Stimulated activated CD8-positive, alpha-beta memory T cell treated with anti-CD3 and anti-CD28 coated beads, Interleukin-2, amount 100 ng/mL, for 48 hours (primary cell): ENCODE measurements around the gene PDCD1.
"Not testable (repeated sequence)": the region's sequence is repeated elsewhere in the genome, so short reads cannot be mapped to it uniquely, and the experiment has no call there.

Experiments used
- DNase-seq, 2 donors: peaks; one replicate each; pipeline ENCODE4 v3.0.0-alpha.2; 2020; ENCODE audit warnings: low read depth in 2 of 2

Gene PDCD1

GRCh38 chr2:241834527-241835210 lies 24.0 kb downstream of the PDCD1 start:
- no peak for DNase-seq

- DNase-seq, result not testable (repeated sequence)
Measured at GRCh38 chr2:241833756-241834526, 24.8 kb downstream of the PDCD1 start.

- no peak for DNase-seq
Measured at GRCh38 chr2:241833101-241833663, 25.5 kb downstream of the PDCD1 start.

GRCh38 chr2:241827394-241827793 lies 31.3 kb downstream of the PDCD1 start:
- DNase-seq, result no peak

- not testable (repeated sequence) for DNase-seq
Measured at GRCh38 chr2:241823531-241824437, 34.9 kb downstream of the PDCD1 start.

- no peak for DNase-seq
Measured at GRCh38 chr2:241822264-241822623, 36.5 kb downstream of the PDCD1 start.

- no peak for DNase-seq
Measured at GRCh38 chr2:241821460-241822263, 37.0 kb downstream of the PDCD1 start.

GRCh38 chr2:241820625-241821384 lies 37.9 kb downstream of the PDCD1 start:
- no peak for DNase-seq

GRCh38 chr2:241819947-241820624 lies 38.6 kb downstream of the PDCD1 start:
- DNase-seq, result not testable (repeated sequence)

- no peak for DNase-seq
Measured at GRCh38 chr2:241818943-241819270, 39.8 kb downstream of the PDCD1 start.

GRCh38 chr2:241818229-241818942 lies 40.3 kb downstream of the PDCD1 start:
- DNase-seq, result no peak

- DNase-seq, result not testable (repeated sequence)
Measured at GRCh38 chr2:241817821-241818215, 40.9 kb downstream of the PDCD1 start.

GRCh38 chr2:241817126-241817820 lies 41.4 kb downstream of the PDCD1 start:
- DNase-seq, result no peak

- no peak for DNase-seq
Measured at GRCh38 chr2:241816431-241817121, 42.1 kb downstream of the PDCD1 start.

- no peak for DNase-seq
Measured at GRCh38 chr2:241815477-241816430, 42.9 kb downstream of the PDCD1 start.

- DNase-seq, result no peak
Measured at GRCh38 chr2:241814643-241815476, 43.8 kb downstream of the PDCD1 start.
